HG03159 (cell line): ENCODE measurements around the gene KCNK5.

Source experiments
- ATAC-seq: cut with Tn5 transposase; IDR thresholded peaks from one replicate; pipeline ENCODE4 v1.9.1; 2021; ENCODE audit warnings: mild to moderate bottlenecking, moderate library complexity; ENCODE audit not compliant: unreplicated experiment

KCNK5 gene

DNA sequence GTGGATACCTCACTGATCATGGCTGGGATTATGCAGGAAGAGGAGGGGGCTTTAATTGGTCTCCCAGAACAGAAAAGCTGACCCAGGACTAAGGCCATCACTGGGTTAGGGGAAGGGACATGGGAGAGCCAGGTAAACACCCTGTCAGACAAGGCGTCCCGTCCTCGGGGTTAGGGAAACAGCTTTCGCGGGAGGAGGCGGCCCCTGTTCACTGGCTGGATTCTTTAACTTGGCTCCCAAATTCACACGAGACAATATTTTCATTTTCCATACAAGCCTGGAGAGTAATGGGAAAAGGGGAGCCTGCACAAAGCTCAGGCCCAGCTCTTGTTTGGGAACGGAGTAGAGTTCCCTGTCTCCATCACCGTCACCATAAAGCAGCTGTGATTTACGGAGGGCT lies 29.3 kb downstream of the KCNK5 start:
- no peak for ATAC-seq

DNA sequence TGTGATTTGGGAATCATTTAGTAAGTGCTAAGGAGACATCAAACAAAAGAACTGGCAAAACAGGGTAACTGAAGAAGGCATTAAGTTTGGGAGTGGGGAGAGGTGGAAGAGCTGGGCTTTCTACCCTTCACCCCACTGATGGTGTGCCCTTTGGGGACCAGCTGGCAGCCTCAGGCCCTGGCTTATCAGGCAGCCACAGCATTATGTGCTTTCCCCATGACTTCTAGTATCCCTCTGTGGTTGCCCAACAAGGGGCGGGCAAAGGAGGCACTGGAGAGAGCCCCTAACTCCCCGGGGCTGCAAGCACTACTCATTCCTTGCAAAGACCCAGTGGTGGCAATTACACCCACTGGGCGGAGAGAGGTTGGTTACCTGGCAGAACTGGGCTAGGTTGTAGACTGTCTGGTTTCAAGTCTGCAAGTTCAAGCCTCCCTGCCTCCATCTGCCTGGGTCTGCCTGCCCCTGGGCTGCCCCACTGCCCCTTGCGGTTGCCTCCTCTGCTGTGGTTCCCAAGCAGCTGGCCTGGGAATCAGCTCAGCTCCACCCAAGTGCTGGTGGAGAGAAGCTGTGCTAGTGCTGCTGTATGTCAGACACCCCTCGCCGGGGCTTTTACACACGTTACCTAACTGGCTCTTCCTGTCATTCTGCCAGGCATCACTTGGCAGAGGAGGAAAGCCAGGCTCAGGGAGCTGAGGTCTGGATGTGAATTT lies 29.9 kb downstream of the KCNK5 start:
- ATAC-seq = no peak

DNA sequence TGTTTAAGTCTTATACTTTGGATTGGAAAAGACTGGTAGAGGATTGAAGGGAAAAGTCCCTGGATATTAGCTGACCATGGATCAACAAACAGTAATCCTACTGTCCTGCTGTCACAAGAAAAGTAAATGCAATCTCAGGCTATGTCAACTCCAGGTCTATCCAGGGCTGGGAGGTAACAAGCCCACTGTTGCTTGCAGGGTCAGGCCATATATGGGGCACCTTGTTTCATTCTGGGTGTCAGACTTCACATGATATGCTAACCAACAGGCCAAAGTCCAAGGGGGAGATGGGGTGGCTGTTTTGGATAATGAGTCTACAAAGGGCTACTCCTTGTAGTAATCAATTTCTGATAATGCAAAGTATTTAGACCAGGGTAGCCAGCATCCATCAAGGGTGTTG lies 30.7 kb downstream of the KCNK5 start:
- ATAC-seq = no peak

DNA sequence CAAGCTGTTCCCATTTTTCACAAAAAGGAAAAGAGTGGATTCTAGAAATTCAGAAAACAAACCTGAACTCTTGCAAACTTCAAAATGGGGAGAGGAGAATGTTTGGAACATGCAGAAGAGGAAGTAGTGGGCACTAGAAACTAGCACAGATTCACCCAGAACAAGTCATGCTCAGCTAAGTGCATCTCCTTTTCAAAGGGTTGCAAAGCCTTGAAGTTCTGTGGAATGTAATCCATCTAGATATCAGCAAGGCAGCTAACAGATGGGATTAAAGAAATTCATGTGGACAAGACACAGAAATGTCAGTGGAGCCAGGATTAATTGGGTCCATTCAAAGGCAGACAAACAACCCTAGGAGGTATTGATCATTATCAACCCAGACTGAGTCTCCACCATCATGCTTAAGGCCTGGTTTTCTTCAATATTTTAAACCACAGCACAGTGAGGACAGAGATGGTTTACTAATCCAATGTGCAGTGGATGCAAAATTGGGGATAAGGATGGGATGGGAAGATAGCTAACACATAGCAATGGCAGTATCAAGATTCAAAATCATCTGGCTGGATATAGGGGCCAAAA lies 31.3 kb downstream of the KCNK5 start:
- ATAC-seq = no peak

DNA sequence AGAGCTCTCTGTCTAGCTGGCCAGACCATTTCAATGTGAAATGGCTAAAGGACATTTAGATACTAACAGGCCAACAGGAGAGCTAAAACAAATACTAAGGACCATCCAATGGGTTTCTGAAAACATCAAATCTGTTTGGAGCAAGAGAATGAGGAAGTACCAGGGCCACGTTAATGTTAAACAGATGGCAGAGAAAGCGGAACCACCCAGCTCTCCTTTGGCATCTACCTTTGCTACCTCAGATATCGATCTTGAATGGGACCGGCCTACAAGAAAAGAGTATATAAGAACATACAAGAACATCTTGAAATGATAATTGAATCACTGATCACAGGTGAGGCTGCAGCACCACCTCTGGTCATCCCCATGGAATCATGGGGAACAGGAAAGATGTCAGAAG lies 31.8 kb downstream of the KCNK5 start:
- no peak for ATAC-seq

DNA sequence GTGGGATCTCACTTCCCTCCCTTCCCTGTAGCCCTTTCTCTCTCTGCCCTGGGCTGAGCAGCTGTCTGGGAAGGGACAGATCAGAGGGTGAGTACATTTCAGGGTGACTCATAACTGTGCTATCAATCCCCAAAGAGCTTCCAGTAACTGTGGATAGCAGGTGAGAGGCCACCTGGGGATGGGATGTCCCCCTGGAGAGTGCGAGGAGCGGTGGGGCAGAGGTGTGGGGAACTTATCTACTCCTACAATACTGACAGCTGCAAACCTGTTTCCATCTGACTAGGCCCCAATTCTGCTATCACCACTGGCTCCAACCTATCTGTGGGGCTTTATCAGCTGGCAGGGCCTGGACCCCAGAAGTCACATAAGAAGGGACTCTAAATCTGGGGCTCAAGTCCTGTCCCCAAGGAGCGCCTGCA lies 32.6 kb downstream of the KCNK5 start:
- no peak for ATAC-seq

DNA sequence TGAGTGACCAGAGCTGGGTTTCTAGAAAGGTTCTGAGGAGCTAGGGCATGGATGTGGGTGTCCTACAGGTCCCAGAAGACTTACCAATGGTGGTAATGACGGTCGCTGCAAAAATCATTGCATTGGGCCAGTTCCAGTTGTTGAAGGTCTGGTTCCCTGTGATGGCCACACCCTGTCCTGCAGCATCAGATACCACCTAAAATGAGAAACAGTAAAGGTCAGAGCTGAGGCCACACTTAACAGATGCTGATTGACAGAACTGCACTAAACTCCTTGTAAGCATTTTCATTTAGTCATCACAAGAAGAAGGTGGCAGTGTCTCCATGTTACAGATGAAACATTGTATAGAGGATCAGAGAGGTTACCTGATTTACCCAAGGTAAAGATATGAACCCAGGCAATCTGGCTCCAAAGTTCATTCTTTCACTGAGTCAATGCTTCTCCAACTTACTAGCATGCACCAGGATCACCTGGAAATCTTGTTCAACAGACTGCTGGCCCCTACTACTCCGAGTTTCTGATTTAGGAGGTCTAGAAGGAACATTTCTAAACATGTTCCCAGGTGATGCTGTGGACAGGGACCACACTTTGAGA lies 33.4 kb downstream of the KCNK5 start:
- no peak for ATAC-seq

DNA sequence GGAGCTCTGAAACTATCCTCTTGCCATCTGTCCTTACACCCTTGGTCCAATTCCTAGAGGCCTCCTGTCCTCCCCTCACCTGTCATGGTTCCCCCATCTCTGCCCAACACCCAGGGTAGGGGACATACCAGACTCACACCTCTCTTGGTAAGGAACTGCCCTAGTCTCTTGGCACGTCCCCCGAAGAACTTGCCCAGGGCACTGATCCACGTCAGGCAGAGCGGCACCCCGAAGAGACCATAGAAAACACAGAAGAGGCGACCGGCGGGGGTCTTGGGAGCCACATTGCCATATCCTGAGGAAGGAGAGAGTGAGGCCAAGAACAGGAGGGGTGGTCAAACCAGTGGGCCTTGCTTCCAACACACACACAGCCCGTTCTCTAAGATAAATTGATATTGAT lies 34.8 kb downstream of the KCNK5 start:
- no peak for ATAC-seq

DNA sequence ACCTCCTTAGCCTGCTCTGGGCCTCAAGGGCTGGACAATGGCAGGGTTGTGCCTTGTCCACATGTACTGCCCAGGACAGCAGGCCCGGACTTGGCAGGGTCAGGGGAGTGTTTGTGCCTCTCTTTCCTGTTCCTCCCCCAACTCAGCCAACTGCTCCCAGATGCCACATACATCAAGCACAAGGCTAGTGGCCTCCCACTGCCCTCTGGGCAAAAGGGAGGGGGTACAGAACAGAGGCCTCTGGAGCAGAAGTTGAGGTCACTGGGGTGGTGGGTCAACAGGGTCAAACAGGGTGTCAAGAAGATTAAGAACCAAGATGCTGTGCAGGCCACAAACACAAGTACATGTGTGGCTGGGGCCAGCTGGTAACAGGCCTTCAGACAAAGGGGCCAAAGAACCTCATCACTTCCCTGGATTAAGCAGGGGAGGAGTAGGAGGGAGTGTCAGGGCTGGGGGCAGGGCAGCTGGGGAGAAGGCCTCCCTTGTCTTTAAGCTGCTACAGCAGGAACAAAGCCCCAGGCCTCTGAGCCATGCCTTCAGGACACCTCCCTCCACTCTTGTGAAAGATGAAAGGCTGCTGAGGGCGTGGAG lies 36.0 kb downstream of the KCNK5 start:
- ATAC-seq = no peak

DNA sequence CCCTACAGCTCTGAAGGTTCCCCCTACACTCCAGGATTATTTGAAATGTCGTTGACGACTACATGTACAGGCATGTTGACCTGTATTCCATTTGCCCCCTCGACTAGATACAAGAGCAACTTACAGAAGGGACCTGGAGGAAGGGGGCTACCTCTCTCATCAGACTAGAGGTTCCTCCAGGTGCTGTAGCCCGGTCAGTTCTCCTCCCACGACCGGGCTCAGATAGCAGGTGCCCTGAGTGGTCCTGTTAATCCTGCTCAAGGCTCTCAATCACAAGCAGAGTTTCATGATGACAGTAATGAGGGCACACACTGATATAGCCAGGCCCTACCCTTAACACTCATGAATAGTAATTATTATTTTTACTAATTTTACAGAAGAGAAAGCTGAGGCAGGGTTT lies 36.5 kb downstream of the KCNK5 start:
- no peak for ATAC-seq

DNA sequence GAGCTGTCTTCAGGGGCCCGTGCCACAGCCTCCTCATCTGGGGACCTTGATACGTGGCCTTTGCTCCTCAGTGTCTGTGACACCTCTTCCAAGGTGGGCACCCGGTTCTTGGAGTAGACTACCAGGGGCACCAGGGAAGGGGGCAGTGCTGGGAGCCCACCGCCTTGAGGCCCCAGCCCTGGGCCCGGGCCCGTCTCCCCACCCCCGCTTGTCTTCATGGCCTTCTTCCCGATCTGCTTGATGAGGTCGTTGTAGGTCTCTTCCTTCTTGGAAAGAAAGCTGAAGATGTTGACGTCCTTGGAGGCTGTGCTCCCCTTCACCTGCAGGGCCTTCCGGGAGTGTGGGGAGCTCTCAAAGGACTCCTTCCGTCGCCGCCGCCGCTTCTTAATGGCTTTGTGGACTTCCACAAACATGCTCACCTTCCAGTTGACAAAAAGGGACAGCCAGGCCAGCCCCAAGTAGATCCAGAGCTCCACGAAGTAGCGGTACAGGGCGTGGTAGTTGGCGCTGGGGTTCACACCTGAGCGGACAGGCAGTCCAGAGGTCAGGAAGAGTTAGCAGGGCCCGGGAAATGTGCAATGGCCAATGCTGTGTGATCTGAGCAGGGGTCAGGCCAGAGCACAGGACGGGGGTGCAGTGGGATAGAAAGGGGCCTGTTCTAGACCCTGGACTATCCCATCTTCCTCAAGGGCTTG lies 37.9 kb downstream of the KCNK5 start:
- ATAC-seq = no peak

DNA sequence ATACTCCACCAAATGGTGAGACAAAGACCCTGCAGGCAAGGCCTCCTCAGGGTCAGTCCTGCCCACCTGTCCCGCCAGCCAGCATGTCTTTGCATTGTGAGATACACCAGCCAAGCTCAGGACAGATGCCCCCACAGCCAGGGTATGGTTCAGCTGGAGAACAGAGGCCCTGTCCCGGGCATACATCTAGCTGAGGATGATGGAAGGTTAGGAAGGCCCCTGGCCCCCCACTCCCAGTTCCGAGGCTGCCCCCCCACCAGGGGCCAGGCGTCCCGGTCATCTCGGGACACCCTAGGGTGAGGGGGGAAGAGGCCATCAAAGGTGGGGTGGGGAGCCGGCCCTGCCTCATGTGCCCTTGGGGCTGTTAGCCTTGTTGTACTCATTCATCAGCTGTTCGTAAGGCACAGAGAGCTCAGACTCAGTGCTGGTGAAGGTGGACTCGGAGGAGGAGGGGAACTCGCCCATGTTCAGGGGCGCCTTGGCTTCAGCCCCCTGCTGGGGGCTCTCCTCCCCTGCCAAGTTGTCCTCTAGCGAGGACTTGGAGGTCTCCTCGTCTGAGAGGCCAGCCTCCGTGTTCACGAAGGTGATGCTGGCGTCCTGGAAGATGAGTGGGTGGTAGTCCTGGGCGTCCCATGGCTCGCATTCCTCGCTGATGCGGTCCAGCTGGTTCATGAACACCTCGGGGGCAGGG lies 38.6 kb downstream of the KCNK5 start:
- ATAC-seq = no peak

DNA sequence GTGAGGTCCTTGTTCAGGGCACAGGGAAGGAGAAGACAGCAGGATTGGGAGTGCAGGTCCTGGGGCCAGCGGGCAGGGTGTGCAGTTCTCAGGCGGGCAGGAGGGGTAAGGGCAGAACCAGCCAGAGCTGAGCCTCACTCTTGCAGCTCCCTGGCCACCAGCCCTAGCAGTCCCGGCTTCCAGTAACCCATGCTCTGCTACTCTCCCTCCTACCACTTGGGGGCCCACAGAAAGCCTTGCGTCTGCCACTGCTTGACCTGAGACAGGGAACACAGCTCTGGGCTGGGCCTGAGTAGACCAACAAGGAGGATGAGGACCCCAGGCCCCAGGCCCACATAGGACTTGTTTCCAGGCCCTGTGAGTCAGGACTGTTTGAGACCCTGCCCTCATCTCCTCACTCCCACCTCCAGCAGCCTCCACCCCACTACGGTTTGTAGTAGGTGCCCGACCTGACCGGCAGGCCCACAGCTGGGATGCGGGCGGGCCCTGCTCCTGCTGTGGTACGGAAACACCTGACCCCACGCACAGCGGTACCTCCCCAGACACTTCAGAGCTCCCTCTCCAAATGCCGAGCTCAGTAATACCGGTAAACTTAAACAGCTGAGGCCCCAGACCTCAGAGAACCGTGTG lies 39.2 kb downstream of the KCNK5 start:
- no peak for ATAC-seq

DNA sequence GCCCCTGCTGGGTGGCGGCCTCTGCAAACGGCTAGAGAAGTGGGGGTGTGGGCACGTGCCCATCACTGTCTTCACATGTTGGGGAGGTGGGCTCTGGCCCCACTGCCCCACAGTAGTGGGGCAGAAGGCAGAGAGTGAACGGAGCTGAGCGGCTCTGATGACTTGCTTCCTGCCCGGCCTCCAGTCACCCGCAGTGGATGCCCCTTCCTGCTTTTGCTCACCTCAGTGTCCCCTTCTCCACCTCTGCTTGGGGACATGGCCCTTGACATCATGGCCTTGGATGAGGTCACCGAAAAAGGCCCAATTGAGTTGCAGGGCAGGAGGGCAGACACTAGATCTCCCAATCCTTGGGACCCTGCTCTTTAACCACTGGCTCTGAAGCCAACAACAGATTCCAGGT lies 40.1 kb downstream of the KCNK5 start:
- no peak for ATAC-seq

DNA sequence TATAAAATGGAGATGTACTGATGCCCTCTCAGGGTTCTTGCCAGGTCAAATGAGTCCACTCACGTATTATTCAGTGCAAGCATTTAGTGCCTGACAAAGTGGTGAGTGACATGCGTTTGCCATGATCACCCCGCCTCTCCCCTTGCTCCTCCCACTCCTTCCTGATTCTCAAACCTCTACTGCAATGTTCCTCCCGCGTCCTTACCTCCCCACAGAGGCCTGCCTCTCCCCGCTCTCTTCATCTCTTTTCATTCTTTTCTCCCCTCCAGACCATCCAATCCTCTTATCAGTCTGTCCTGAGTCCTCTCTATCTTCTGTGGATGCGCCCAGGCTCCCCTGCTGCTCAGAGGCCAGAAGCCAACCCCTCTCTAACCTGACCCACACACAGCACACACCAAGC lies 40.7 kb downstream of the KCNK5 start:
- ATAC-seq = no peak

DNA sequence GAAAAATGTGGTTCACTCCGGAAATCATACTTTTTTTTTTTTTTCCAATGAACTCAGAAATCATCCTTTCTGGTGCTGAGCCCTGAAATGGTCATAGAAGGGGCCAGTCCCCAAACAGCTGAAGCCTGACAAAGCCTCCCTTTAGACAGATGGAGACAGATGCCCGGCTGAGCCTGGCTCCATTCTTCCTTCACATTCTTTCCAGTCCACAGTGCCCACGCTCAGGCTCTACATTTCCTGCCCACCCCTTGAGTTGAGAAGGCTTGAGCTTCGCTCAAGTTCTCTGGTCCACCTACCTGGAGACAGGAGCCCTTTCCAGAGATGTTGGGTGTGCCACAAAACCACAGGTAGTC lies 41.2 kb downstream of the KCNK5 start:
- no peak for ATAC-seq

DNA sequence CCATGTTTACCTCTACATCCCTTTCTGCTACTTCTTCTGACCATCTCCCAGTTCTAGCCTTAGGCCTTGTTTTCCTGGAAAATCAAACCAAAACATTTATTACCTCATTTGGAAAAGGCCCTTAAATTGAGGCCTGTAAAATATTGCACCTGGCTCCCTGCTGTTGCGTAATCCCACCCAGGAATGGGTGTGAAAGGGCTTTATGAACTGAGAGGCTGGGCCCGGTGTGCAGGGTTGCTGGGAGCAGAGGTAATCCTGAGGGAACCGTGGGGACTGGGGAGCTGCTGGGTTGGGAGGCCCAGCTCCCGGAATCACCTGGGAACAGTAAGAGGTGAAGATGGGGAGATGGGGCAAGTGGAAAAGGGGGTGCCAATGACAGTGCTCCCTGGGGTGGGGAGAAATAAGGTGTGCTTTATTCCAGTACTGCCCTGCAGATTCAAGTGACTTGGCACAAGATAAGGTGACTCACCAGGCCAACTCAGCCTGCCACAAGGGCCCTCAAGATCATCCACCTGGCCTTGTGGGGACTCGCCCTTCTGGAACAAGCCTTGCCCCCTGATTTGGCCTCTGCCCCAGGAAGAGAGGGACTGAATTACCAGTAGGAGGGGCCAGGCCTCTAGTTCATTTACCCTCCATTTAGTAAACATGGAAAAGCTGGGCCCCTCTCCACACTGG lies 44.2 kb downstream of the KCNK5 start:
- no peak for ATAC-seq

DNA sequence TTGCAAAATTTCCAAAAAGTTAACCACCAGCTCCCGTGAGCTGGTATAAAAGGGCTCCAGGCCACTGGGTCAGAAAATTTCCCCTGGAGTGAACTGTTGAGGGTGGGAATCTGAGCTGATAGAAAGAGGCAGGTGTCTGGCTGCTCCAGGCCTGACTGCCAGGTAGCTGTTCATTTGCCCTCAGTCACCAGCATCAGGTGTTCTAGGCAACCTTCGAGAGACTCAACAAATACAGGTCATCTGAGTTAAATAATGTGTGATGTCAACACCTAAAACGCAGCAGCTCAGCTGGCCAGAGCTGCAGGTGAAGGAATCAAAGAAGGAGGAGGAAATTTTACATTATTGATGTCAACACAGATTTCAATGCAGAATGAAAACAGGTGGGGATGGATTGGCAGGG lies 46.7 kb downstream of the KCNK5 start:
- no peak for ATAC-seq

DNA sequence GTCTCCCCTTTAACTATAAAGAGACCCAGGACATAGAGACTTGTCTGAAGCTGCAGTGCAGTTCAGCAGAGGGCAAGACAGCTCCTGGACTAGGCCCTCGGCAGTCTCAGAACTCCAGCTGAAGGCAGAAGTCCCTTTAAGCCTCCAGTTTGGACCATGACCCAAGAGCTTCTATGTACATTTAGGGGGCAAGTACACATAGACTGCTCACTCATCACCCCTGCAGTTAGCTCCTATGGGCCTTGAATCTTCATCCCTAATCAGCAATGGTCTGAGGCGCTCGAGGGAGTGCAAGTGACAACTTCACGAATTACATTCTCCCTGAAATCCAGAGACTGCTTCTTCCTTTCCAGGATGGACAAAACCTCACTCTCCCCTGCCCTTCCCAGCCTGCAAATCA lies 47.4 kb downstream of the KCNK5 start:
- no peak for ATAC-seq

DNA sequence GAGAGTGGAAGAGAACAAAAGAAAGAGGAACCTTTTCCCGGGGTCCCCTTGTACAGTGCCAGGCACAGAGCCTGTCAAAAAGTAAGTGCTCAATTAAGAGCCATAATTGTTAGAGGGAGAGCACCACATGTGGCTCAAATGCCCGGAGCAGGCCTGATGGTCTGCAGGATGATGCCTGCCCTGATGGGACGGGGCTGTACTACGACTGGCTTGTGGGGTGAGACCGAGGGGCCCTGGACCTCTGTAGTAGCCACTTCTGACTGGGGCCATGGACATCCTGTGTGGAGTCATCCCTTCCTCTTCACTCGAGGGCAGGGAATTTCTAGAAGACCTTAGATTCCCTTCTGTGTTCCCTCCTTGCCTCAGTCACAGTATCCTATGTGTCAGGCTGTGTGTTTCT lies 47.9 kb downstream of the KCNK5 start:
- ATAC-seq = no peak
